Activated CD8-positive, alpha-beta T cell treated with anti-CD3 and anti-CD28 coated beads for 36 hours (primary cell): ENCODE measurements around the gene CRYBG3. TPM values are rescaled to one million over a fixed set of nuclear protein-coding genes. Genes with fewer than 3 reads are reported as not detected.
"Not testable (repeated sequence)": the region's sequence is repeated elsewhere in the genome, so short reads cannot be mapped to it uniquely, and the experiment has no call there.

Experiments used
- ATAC-seq: fragments of 200-7000 bp; cut with Tn5 transposase; one replicate; pipeline ENCODE4 v1.10.0; 2021; ENCODE audit warnings: mild to moderate bottlenecking, moderate library complexity
- CTCF ChIA-PET: fragments of 350-600 bp; sonication (Branson Sonifier 250); formaldehyde crosslinking; loops from one replicate; lab custom pipeline; 2021; ENCODE audit warnings: antibody characterized with exemption; lab: Charles Lee
- POLR2A ChIA-PET: fragments of 350-600 bp; sonication (Branson Sonifier 250); formaldehyde crosslinking; loops from one replicate; lab custom pipeline; 2021; ENCODE audit warnings: antibody characterized with exemption; lab: Charles Lee
- DNase-seq: peaks from one replicate; pipeline ENCODE4 v3.0.0-alpha.2; 2020
- H3K27ac Mint-ChIP-seq: one replicate; pipeline ENCODE4 v1.8.0; 2021; ENCODE audit warnings: mild to moderate bottlenecking, mixed read lengths
- H3K27me3 Mint-ChIP-seq: one replicate; pipeline ENCODE4 v1.8.0; 2021; ENCODE audit warnings: mixed read lengths
- H3K36me3 Mint-ChIP-seq: one replicate; pipeline ENCODE4 v1.8.0; 2021; ENCODE audit warnings: low read depth, mixed read lengths
- H3K4me1 Mint-ChIP-seq: one replicate; pipeline ENCODE4 v1.8.0; 2021; ENCODE audit warnings: low read depth, mixed read lengths
- H3K4me3 Mint-ChIP-seq: one replicate; pipeline ENCODE4 v1.8.0; 2021; ENCODE audit warnings: mild to moderate bottlenecking, moderate library complexity, mixed read lengths
- H3K9me3 Mint-ChIP-seq: one replicate; pipeline ENCODE4 v1.8.0; 2021; ENCODE audit warnings: mixed read lengths
- CTCF ChIP-seq: fragments of 200-600 bp; IDR thresholded peaks from one replicate; pipeline ENCODE4 v1.8.0; 2022; ENCODE audit warnings: antibody characterized with exemption, mild to moderate bottlenecking
- intact Hi-C: fragments of 100-400 bp; cut with micrococcal nuclease; formaldehyde crosslinking; loops from one replicate; pipeline ENCODE4 v1.10.0; 2022
- total RNA-seq, 2 experiments: library from RNA; stranded (reverse); gene quantifications; one replicate each; pipeline ENCODE4 v1.2.3, GENCODE V29; 2021

CRYBG3 gene
- total RNA-seq, 2 experiments from 2014 or later = 4.3 to 4.9 TPM

GRCh38 chr3:97899331-97899730 lies 77.5 kb downstream of the CRYBG3 start:
- ATAC-seq (no peak), DNase-seq (no peak)
- H3K4me3 Mint-ChIP-seq = no peak overlapping the region
- intact Hi-C loops = no loop called here
- POLR2A ChIA-PET = no interaction called here
- no peaks in the 10 kb centered on the region for H3K36me3 Mint-ChIP-seq
- peaks cover 2% of the 10 kb centered on the region for H3K4me1 Mint-ChIP-seq
- TF ChIP-seq CTCF = no peak
- no peak overlapping the region for H3K27ac Mint-ChIP-seq
- H3K9me3 Mint-ChIP-seq = no peaks in the 10 kb centered on the region
- no peaks in the 10 kb centered on the region for H3K27me3 Mint-ChIP-seq
- CTCF ChIA-PET = no interaction called here

- POLR2A ChIA-PET = no interaction called here
- TF ChIP-seq CTCF = no peak
- no peak overlapping the region for H3K27ac Mint-ChIP-seq
- DNase-seq (no peak), ATAC-seq (no peak)
- no peak overlapping the region for H3K4me3 Mint-ChIP-seq
- H3K4me1 Mint-ChIP-seq = peaks cover 2% of the 10 kb centered on the region
- CTCF ChIA-PET = interaction anchor here (1.4 kb wide), 1 partner anchor 80 kb away, joined by 3 read pairs; the partner anchor contains the start of gene CRYBG3
- no peaks in the 10 kb centered on the region for H3K27me3 Mint-ChIP-seq
- no peaks in the 10 kb centered on the region for H3K9me3 Mint-ChIP-seq
- no peaks in the 10 kb centered on the region for H3K36me3 Mint-ChIP-seq
- intact Hi-C loops = no loop called here
Observed at GRCh38 chr3:97901313-97902248, 79.8 kb downstream of the CRYBG3 start.

DNA sequence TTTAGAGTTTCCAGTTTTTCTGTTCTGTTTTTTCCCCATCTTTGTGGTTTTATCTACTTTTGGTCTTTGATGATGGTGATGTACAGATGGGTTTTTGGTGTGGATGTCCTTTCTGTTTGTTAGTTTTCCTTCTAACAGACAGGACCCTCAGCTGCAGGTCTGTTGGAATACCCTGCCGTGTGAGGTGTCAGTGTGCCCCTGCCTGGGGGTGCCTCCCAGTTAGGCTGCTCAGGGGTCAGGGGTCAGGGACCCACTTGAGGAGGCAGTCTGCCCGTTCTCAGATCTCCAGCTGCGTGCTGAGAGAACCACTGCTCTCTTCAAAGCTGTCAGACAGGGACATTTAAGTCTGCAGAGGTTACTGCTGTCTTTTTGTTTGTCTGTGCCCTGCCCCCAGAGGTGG lies 88.0 kb downstream of the CRYBG3 start:
- H3K27me3 Mint-ChIP-seq, H3K27ac Mint-ChIP-seq, CTCF ChIA-PET, H3K4me3 Mint-ChIP-seq, POLR2A ChIA-PET, DNase-seq, intact Hi-C loops, ATAC-seq, H3K9me3 Mint-ChIP-seq, H3K36me3 Mint-ChIP-seq: not testable (repeated sequence)
- H3K4me1 Mint-ChIP-seq = peaks cover 21% of the 10 kb centered on the region

DNA sequence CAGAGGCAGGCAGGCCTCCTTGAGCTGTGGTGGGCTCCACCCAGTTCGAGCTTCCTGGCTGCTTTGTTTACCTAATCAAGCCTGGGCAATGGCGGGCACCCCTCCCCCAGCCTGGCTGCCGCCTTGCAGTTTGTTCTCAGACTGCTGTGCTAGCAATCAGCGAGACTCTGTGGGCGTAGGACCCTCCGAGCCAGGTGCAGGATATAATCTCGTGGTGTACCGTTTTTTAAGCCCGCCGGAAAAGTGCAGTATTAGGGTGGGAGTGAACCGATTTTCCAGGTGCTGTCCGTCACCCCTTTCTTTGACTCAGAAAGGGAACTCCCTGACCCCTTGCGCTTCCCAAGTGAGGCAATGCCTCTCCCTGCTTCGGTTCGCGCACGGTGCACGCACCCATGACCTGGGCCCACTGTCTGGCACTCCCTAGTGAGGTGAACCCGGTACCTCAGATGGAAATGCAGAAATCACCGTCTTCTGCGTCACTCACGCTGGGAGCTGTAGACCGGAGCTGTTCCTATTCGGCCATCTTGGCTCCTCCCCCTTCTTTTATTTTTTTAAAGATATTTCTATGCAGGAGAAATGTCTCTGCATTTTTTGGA lies 88.5 kb downstream of the CRYBG3 start:
- Mint-ChIP-seq H3K4me3 (peak overlapping the region; percentile 65), H3K27ac (peak overlapping the region; percentile 86), H3K4me1 (peaks cover 21% of the 10 kb centered on the region)
- ATAC-seq (peak; percentile 51), DNase-seq (peak; percentile 45)
- CTCF ChIA-PET, H3K27me3 Mint-ChIP-seq, H3K36me3 Mint-ChIP-seq, H3K9me3 Mint-ChIP-seq, intact Hi-C loops, POLR2A ChIA-PET: not testable (repeated sequence)

DNA sequence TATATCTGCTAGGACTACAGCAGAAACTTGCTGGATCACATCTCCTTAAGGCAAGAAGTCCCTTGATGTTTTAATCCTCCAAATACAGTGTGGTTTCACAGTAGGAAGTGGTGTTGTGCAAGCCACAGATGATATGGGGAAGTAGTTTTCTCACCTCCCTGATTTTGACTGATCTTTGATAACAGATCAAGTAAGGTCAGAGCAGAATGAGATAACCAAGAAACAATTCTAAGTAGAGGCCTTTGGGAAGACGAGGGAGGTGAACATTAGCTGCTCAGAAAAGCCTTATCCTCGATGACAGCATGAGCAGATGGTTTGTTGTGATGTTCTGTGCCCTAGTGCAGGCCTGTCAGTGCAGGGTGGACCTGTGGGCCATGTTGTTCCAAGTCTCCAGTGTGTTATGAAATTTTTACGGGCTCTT lies 89.1 kb downstream of the CRYBG3 start:
- peak overlapping the region; percentile 65 for H3K4me3 Mint-ChIP-seq
- intact Hi-C loops = no loop called here
- H3K27me3 Mint-ChIP-seq = no peaks in the 10 kb centered on the region
- ChIA-PET POLR2A (no interaction called here), CTCF (no interaction called here)
- TF ChIP-seq CTCF = no peak
- peaks cover 21% of the 10 kb centered on the region for H3K4me1 Mint-ChIP-seq
- peak overlapping the region; percentile 86 for H3K27ac Mint-ChIP-seq
- DNase-seq = peak; percentile 7
- ATAC-seq = peak; percentile 65
- no peaks in the 10 kb centered on the region for H3K9me3 Mint-ChIP-seq
- no peaks in the 10 kb centered on the region for H3K36me3 Mint-ChIP-seq

GRCh38 chr3:97911459-97911858 lies 89.6 kb downstream of the CRYBG3 start:
- Mint-ChIP-seq H3K9me3 (no peaks in the 10 kb centered on the region), H3K4me1 (peaks cover 21% of the 10 kb centered on the region), H3K4me3 (no peak overlapping the region), H3K27ac (peak overlapping the region; percentile 86), H3K27me3 (no peaks in the 10 kb centered on the region), H3K36me3 (no peaks in the 10 kb centered on the region)
- ChIA-PET POLR2A (no interaction called here), CTCF (no interaction called here)
- DNase-seq (no peak), ATAC-seq (no peak)
- intact Hi-C loops = no loop called here
- TF ChIP-seq CTCF = no peak
